Measurements from ENCODE around the gene CFAP20DC. TPM values are rescaled to one million over a fixed set of nuclear protein-coding genes. Genes with fewer than 3 reads are reported as not detected.

CFAP20DC gene
- total and polyA plus RNA-seq, 2 of the 8 experiments (the other 6 are each of a cell fraction or from before 2014, with no cell fraction given) = 2.2 to 2.8 TPM

DNA sequence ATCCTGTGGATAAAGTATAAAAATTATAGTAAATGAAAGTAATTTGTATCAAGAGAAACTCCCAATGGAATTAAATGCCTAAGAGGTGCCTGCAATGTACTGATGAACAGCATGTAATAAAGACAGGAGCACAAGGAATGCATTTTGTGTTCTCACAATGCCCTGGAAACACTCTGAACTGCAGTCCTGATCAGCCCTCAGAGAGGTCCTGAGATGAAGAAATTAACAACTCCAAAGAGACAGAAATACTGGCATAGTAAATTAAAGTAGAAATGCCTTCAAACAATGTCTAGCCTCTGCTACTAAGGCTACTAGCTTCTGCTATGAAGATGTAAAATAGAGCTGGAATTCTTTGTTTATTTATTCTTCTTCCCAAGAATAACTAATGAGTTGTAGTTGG lies 59.9 kb downstream of the CFAP20DC start:
- no peaks in the 10 kb centered on the region for H4K20me1 ChIP-seq (replicated peaks in 1 of 2; ENCODE audit: control insufficient read depth in 1 of 2, insufficient read depth in 2 of 2, low read length in 2 of 2)
- no peak overlapping the region for H3K18ac ChIP-seq (ENCODE audit: extremely low read depth, low read length)
- ChIA-PET CTCF (ENCODE audit: partially characterized antibody) (no interaction called here), POLR2A (ENCODE audit: partially characterized antibody) (no interaction called here)
- no peaks in the 10 kb centered on the region for H3K4me1 ChIP-seq (replicated peaks in 1 of 4; ENCODE audit: control insufficient read depth in 3 of 4, insufficient read depth in 4 of 4, low read length in 3 of 4)
- no peak overlapping the region for H4K8ac ChIP-seq (ENCODE audit: extremely low read depth, insufficient read depth, low read length)
- no peaks in the 10 kb centered on the region for H3K23me2 ChIP-seq (ENCODE audit: low read depth, low read length)
- H3K9me3 ChIP-seq (ENCODE audit: insufficient read depth in 2 of 2, low read depth in 1 of 2, low read length in 1 of 2) = no peaks in the 10 kb centered on the region
- no peak overlapping the region for H3K9ac ChIP-seq (replicated peaks in 1 of 4; ENCODE audit: extremely low read depth in 1 of 4, low read depth in 3 of 4, low read length in 3 of 4)
- H3K27ac ChIP-seq (ENCODE audit: low read depth, low read length) = no peak overlapping the region
- no peak overlapping the region for H2BK12ac ChIP-seq (ENCODE audit: low read depth, low read length)
- H3K14ac ChIP-seq (ENCODE audit: insufficient read length) = no peak overlapping the region
- DNase-seq (ENCODE audit: low read depth in 1 of 2, low spot score in 2 of 2) (no peak), FAIRE-seq (no peak)
- no peak overlapping the region for H4K91ac ChIP-seq (replicated peaks; ENCODE audit: insufficient read length, low read length)
- no peak overlapping the region for H3K4me3 ChIP-seq (ENCODE audit: extremely low read depth in 1 of 4, insufficient read depth in 2 of 4, low read depth in 3 of 4, low read length in 4 of 4)
- peaks cover 0 to 1% (median 0%) of the 10 kb centered on the region in 4 experiments; a peak in 1 of 7 replicates for H3K27me3 ChIP-seq (replicated peaks in 1 of 4; ENCODE audit: control insufficient read depth in 3 of 4, extremely low read depth in 1 of 4, insufficient read depth in 3 of 4, low read length in 3 of 4)
- no peak overlapping the region for H4K5ac ChIP-seq (ENCODE audit: insufficient read length, low read depth, low read length)
- H3K4ac ChIP-seq (replicated peaks; ENCODE audit: insufficient read length, low read depth, low read length) = no peak overlapping the region
- no peak overlapping the region for H3K23ac ChIP-seq (ENCODE audit: insufficient read length)
- TF ChIP-seq, protein P1, sequence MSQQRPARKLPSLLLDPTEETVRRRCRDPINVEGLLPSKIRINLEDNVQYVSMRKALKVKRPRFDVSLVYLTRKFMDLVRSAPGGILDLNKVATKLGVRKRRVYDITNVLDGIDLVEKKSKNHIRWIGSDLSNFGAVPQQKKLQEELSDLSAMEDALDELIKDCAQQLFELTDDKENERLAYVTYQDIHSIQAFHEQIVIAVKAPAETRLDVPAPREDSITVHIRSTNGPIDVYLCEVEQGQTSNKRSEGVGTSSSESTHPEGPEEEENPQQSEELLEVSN (IDR thresholded peaks at IDR 0.05) = no peak
- H3K79me1 ChIP-seq (ENCODE audit: low read depth, low read length) = no peaks in the 10 kb centered on the region
- no peak overlapping the region for H2BK5ac ChIP-seq (ENCODE audit: low read depth, low read length)
- no peak overlapping the region for H2AK5ac ChIP-seq (ENCODE audit: low read depth, low read length)
- H2AFZ ChIP-seq (ENCODE audit: low read length) = no peak overlapping the region
- H2BK15ac ChIP-seq (ENCODE audit: low read length) = no peak overlapping the region
- H3K4me2 ChIP-seq (ENCODE audit: insufficient read depth in 1 of 2, low read depth in 2 of 2, low read length in 2 of 2) = no peak overlapping the region
- no peaks in the 10 kb centered on the region for H3K36me3 ChIP-seq (ENCODE audit: control insufficient read depth in 2 of 4, insufficient read depth in 4 of 4, low read length in 3 of 4)
- H3K79me2 ChIP-seq (ENCODE audit: control insufficient read depth in 1 of 2, insufficient read depth in 2 of 2, low read length in 2 of 2) = no peaks in the 10 kb centered on the region
- no peak overlapping the region for H2BK20ac ChIP-seq (ENCODE audit: low read length)
- H3K56ac ChIP-seq (replicated peaks; ENCODE audit: insufficient read length, low read depth, low read length) = no peak overlapping the region
- no peak overlapping the region for H2BK120ac ChIP-seq (replicated peaks; ENCODE audit: low read depth, low read length)

Data from H1 (cell line).